ENCODE results near the gene GRM7.
A peak's percentile ranks its signal among the peaks of the same experiment; 100 is the strongest.

GRM7 gene

DNA sequence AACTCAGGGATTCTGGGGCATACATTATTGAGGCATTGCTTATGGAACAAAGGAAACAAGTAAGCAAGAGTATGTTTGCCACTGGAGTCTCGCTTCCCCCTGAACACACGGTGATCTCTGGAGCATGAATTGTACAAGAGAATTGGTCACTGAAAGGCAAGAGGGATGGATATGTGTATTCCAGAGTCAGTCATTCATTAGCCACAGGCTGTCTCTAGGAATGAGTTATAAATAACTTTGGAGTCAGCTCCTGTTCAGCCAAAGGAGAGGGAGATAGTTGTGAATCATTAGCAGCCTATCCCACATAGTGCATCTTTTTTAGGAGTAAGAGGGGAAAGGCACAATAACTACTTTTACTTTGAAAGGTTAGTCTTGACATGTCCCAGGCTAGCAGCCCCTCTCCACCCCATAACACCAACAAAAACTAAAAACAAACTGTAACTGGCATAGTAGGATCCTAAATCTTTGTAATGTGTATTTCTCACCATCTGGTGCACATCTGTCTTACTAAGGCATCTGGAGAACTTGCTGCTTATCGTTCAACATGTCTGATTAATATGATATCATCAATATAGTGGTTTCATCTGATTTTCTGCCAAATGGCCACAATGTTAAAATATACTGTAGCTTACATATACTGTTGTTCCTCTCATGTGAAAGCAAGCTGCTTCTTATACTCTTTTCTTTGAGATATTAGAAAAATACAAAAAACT, 462.2 kb downstream of the GRM7 start:
- DNase-seq: no peak

DNA sequence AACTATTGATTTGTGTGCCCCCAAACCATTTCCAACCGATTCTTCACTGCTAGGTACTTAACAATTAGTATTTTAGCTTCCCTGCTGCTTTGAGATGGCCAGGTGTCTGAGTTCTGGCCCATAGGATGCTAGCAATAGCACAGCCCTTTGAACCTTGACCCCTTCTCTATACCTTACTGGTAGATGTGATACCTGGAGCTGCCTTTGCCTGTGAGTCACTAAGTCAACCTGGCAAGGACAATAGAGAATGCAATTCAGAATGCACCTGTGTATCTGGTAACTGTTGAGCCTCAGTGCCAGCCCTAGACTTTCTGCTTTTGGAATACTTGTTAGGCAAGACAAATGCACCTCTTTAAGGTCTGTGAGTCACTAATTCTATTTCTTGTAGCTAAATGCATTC, 467.4 kb downstream of the GRM7 start:
- DNase-seq: no peak

DNA sequence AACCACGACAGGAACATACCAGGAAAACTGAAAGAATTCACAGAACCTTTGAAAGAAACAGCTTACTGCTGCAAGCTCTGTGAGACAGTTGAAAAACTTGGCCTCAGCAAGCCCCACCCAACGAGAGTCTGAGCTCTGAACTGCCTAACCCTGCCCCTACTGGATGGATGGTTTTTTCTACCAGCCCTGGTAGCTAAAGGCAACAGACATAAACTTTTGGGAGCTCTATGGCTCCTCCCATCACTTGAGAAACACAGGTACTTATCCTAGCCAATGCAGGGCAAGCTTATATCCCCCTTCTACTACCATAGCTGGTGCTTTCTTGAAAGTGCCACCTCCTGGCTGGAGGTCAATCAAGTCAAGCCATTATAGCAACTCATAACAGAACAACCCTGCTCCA, 471.8 kb downstream of the GRM7 start:
- no peak for DNase-seq

DNA sequence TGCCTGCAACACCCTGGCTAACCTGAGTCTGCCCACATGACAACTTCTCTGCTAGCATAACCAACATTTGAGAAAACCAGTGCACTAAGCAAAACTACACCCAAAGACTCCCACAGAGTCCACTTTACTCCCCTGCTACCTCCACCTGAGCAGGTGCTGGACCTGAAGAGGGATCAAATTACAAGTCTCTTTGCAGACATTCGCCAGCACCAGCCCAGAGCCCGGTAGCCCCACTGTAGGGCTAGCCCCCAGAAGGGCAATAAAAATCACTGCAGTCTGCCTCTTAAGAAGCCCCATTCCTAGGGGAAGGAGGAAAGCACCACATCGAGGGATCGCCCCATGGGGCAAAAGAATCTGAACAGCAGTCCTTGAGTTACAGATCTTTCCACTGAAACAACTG, 472.2 kb downstream of the GRM7 start:
- DNase-seq: no peak

DNA sequence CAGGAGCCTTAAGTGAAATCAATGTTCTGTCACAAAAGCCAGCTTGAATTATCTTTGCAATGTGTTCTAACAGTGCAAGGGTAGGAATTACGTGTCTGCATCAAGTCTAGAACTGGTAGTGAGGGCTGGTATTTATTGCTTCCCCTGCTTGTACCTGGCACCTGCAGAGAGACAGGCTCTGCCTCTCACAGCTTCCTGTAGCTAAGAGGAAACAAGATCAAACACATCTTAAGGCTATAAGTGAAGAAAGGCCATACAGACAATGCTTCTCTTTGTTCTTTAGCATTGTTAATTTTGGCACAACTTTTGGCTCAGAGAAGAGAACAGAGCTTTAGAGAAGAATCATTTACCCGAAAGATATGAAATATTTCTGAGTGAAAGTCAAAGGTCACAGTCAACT, 479.9 kb downstream of the GRM7 start:
- no peak for DNase-seq

DNA sequence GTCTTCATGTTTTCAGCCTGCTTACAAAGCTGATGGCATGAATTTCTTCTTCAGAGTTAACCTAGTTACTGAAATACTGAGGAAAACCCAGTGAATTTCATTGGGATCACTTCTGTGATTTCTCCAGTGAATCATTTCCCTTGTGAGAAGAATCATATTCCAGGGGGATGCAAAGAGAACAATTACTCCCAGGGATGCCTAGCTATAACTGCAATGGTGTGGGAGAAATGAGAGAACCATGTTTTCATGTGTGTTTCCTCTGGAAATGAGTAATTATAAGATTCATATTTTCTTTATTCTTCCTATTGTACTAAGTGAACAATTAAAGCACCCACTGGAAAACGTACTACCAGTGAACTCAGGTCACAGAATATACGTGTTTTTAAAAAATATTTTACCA, 485.4 kb downstream of the GRM7 start:
- no peak for DNase-seq

DNA sequence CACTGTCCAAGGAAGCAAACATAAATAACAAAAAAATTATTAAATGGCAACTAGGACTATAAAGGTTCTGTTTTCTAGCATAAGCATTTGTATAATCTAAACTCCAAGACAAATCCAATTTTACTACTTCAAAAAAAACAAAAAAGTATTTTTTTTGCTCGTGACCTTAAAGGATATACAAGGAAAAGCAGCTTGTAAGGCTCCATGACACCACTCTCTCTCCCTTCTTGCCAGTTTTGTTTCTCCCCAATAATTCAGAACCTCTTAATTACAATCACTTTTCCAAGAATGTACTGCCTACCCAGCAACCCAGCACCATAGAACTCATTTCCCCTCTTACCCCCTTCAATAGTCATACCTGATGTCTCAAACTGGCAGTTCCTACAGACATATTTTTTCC, 496.2 kb downstream of the GRM7 start:
- no peak for DNase-seq

DNA sequence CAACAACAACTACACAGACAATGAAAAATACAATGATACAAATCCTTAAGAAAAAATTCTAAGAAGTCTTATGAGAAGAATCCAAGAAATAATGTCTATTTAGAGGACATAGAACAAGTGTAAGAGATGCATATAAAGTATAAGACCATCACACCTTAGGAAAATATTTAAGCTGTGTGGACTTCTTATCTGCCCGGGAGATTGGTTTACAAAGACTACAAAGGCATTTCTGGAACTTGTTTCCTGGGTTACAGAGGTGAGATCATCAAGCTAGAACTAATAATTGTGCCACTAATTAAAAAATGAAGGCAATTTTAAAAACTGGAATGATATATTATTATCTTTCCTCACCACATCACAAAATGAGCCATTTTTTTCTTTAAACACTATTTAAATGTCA, 507.1 kb downstream of the GRM7 start:
- DNase-seq: no peak

DNA sequence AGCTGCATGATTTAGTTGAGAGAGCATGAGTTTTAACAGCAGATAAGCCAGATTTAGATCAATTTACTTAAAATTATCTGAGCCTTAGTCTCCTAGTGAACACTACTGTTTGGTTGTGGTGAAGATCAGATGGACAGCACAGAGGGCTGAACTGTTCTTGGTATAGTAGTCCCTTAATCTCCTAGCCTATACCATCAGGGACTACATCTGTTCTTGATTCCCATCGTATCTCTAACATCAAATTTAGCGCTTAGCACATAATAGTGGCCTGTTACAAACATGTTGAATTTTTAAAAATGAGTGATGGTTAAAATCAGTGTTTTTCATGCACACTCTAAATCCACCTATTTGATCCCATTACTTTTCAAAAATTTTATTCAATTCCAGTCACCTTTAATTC, 507.7 kb downstream of the GRM7 start:
- DNase-seq: no peak

DNA sequence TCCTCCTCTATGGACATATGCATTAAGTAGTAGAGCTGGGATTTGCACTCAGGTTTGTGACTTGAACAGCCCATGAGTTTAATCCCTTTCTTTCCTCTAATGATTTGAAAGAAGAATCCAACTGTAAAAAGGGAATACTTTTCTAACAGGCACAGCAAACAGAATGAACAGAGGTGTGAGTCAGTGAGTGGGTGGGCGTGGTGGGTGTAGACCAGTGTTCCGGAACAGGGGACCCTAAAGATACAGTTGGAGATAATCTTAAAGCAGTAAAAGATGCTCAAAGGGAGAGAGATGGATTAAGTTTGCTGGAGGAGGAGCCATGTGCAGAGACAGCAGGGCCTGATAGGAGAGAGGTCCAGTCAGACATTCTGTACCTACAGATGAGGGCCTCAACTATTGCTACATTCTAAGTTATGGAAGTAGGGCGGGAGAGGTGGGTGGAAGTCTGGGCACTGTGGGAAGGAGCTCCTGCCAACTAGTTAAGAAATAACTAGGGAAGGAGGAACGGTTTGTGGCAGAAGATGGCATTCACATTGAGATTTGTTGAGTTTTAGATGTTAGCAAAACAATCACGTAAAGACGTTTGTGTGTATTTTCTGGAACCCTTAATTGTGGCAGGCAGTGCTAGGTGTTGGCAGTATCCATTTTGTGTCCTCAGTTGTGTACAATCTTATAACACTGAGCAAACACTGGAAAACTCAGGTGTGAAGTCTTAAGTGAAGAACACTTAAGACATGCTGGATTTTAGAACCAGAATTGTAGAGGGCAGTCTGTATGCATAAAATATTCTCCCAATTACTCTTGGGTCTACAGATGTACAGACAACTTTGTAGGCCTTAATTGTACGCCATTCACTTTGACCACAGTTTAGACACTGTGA, 511.0 kb downstream of the GRM7 start:
- no peak for DNase-seq

DNA sequence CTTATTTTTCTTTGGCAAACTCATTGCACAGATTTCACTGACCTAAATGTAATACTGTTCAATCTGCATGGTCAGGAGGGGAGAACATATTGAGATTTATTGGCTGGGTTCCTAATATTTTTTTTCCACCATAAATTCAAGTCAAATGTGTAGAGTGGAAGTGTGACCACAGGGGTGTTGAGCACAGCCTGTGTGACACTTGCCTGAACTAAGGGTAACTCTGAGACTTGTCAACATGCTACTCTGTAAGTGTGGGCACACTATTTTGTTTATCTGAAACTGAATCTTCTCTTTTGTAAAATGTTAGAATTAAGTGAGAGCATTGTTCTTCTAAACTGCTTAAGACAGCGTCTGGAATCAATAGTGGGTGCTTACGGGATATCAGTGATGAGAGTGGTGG, 516.2 kb downstream of the GRM7 start:
- no peak for DNase-seq

DNA sequence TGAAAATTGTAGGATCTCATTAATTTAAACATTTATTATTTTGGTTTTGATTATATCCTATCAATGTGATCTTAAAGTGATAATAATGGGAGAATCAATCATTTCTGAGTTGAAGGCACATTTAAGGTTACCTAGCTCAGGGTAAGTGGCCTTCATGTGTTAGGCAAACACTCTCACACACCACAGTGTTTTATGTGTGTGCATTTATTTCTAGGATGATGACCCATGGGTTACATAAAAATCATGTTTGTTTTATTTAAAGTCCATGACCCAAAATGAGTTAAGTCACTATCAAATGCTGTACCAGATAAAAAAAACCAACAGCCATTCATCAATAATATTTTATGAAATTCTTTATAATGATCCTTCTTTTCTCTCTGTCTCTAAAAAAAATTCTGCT, 520.8 kb downstream of the GRM7 start:
- DNase-seq: peak; percentile 2

DNA sequence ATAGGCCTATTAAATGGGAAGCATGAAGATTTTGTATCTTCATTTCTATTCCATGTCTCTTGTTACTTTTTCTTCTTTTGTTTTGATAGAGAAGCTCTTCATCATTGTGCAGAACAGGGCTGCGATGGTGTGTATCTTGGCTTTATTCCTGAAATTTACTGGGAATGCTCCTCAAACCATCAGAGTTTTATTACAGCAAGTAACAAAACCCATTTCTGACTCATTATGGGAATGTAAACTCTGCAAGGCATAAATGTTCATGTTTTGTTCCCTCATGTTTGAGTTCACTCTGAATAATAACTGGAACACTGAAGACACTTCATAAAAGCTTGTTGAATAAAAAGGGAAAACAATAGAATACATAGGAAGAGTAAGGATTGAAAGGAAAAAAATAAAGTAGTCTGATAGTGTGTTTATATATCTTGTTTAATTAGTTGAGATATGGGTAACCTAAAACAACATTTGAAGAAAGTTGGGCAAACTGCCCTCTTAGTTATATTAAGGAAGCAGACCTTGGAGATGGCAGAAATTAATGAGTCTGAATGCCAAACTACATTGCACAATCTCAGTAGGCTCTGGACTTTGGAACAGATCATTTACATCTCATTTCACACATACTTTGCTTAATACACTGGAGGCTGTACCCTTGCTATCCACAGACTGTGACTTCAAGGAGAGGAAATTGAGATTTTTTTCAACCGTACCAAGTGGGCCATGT, 521.5 kb downstream of the GRM7 start:
- peak; percentile 15 for DNase-seq

DNA sequence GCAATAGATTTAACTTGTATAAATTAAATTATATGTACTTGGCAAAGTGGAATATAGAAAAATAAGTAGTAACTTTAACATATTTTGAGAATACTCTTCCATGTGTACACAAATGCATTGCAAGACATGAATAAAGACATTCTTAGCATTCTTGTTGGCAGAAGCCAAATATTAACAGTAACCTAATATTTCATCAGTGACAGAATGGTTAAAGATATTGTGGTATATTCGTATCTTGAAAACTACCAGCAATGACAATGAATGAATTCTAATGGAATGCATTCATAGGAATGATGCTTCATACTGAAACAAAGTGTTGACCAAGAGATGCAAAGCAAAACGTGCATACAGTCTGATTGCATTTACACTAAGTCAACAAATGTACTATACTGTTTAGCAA, 524.7 kb downstream of the GRM7 start:
- no peak for DNase-seq

DNA sequence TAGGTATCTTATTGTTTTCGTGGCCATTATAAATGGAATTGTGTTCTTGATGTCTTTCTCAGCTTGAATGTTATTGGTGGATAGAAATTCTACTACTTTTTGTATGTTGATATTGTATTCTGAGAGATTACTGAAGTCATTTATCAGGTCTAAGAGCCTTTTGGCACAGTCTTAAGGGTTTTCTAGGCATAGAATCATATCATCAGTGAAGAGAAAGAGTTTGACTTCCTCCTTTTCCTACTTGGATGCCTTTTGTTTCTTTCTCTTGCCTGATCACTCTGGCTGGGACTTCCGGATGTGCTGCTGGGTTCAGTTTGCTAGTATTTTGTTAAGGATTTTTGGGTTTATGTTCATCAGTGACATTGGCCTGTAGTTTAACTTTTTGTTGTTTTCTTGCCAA, 527.1 kb downstream of the GRM7 start:
- no peak for DNase-seq

DNA sequence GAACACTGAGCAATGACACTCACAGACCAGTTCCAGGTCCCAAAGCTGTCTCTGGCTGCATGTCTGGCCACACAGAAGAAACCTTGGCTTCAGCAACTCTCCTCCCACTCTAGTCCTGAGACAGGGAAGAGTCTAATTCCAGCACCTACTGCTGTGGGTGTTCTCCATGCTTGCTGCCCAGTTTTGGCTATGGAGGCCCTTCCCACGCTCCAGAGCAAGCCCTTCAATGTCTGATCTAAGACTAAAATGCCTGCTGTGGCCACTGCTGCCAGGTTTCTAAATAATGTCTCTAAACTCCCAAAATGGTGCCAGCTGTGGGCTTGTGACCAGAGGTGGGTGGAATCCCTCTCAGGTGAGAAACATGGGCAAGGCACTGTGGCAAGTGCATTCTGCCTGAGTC, 531.3 kb downstream of the GRM7 start:
- DNase-seq: no peak

DNA sequence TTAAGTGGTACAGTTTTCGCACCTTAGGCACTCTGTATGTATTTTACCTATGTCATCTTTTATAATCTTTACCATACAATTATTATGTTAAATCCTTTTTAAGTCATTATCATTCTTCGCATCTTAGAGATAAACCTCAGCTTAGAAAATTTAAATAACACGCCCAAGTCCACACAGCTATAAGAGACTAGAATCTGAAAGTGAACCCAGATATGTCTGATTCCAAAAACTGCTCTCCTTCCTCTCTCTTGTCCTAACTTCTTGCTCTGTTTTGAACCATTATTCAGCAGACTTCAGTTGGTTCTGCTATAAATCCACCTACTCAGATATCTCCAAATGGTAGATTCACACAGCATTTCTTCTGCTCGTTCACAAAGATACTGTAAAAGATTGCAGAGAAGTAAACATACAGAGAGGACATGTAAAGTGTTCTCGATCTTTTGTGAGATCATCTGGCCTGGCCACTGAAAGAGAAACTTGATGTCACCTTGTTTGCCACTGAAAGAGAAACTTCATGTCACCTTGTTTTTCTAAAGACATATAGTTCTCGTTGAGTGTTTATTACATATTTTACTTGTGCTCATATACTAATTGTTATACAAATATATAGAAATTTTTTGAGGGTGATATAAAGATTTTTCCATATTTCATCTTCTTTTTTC, 533.2 kb downstream of the GRM7 start:
- no peak for DNase-seq

DNA sequence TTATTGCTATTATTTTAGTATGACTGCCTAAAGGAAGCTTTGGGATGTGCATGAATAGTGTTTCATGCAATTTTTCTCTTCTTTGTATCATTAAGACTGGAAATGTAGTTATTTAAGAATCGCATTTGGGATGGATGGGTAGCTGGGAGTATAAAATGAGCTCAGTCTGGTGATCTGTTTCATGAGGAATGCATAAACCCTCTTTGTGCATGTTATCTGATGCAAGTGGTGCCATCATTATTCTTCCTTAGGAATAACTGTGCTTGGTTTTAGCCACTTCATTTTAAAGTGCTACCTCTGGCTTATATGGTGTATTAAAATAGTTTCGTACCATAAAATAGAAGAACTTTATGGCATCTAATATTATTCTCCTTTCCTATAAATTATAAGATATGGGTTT, 535.6 kb downstream of the GRM7 start:
- no peak for DNase-seq

DNA sequence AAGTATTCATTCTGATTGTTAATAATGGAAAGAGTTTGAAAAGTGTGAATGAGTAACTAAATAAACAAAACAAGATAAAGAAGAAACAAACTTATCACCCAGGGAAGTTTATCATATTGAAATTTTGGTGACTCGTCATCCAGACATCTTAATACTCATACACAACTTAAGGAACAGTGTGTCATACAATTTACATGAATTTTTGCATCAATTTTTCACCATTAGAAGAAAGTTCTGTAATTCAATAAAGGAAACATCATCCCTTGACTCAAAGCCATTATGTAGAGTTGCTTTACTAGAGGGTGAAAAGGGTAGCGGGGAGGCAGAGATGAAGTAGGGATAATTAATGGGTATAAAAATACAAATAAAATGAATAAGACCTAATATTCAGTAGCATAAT, 536.2 kb downstream of the GRM7 start:
- no peak for DNase-seq

DNA sequence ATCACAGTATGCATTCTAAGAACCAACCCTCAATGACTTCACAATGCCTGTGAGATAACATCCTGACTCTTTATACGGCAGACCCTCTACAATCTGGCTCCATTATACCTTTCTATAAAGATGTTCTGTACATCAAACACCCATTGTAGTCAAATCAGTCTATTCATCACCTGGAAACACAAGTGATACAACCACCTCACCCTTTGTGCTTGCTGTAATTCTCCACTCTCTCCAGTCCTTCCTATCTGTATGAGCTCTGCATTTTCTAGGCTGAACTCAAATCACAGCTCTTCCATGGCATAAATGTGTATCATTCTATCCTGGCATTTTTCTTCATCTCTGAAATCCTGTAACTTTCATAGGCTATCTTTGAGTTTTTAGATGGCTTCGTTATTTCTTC, 539.4 kb downstream of the GRM7 start:
- no peak for DNase-seq

DNA sequence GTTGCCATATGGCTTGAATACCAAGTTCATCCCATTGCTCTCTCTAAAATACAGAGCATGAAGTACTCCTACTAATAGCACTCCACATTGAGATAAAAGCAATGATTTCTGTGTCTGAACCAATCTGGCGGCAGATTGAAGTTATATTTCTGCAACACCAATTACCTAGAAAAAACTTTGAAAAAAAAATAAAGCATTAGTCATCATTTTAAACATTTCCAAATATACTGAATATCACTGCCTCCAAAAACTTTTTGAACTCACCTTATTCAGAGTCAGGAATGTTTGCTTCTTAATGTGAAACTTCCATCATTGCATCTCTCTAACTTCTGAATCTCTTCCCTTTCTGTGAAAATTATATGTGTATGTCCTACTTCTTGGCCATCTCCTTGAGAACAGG, 540.5 kb downstream of the GRM7 start:
- no peak for DNase-seq

DNA sequence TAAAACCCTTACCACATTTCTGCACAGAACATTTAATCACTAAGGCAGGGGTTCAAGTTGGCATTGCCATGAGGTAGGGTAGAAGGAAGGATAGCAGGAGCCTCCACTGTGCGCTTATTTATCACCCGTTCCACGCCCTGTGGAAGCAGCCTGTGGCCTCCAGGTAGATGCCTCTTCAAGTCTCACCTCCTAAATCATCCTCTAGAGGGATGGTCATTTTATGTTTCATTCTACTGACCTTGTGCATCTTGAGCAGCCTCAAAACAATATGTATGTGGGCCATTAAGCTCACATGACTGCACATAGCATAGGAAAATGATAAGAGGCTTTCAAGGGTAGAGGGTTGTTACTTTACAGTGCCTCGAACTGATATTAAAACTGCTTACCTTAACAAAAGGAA, 546.2 kb downstream of the GRM7 start:
- no peak for DNase-seq

DNA sequence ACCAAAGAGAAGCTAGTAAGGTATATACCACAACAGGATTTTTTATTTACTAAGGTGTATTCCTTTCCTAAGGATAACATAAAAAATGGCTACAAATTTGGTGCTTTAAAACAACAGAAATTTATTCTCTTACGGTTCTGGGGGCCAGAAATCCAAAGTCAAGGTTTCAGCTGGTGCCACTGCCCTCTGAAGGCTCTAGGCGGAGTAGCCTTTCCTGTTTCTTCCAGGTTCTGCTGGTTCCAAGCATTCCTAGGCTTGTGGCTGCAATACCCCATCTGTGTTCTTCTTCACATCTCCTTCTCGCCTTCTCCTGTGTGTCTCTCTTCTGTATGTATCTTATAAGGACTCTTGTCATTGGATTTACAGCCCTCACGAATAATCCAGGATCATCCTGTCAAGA, 549.9 kb downstream of the GRM7 start:
- no peak for DNase-seq

Measured in NCI-H2029 (cell line).